Measurements from ENCODE around the gene MAST4. TPM values are rescaled to one million over a fixed set of nuclear protein-coding genes. Genes with fewer than 3 reads are reported as not detected.

Gene MAST4
- total RNA-seq, 2 donors from 2014 or later, result 36.8 to 45.7 TPM

- Histone ChIP-seq H3K27ac (no peak overlapping the region), H3K4me3 (no peak overlapping the region), H3K27me3 (replicated peaks; ENCODE audit: insufficient read depth) (no peaks in the 10 kb centered on the region), H3K9me3 (no peaks in the 10 kb centered on the region), H3K36me3 (no peaks in the 10 kb centered on the region), H3K4me1 (replicated peaks) (no peaks in the 10 kb centered on the region)
- DNase-seq (ENCODE audit: low spot score), result no peak
- no peak for TF ChIP-seq CTCF (IDR thresholded peaks at IDR 0.05)
- TF ChIP-seq POLR2A (IDR thresholded peaks at IDR 0.05), result no peak
- no peak for TF ChIP-seq POLR2AphosphoS5 (IDR thresholded peaks at IDR 0.05)
- intact Hi-C loops (cut with DNase I), result no loop called here
- WGBS, result 94% methylated on average over 4 of the region's 4 CpGs
These were observed 352.9 kb downstream of the MAST4 start for GRCh38 chr5:66949066-66949465.

- no peaks in the 10 kb centered on the region for H3K36me3 ChIP-seq
- DNase-seq (ENCODE audit: low spot score), result no peak
- H3K4me3 ChIP-seq, result no peak overlapping the region
- H3K27me3 ChIP-seq (replicated peaks; ENCODE audit: insufficient read depth), result no peaks in the 10 kb centered on the region
- H3K27ac ChIP-seq, result no peak overlapping the region
- H3K9me3 ChIP-seq, result no peaks in the 10 kb centered on the region
- intact Hi-C loops (cut with DNase I), result no loop called here
- H3K4me1 ChIP-seq (replicated peaks), result no peaks in the 10 kb centered on the region
- TF ChIP-seq POLR2AphosphoS5 (IDR thresholded peaks at IDR 0.05) (no peak), POLR2A (IDR thresholded peaks at IDR 0.05) (no peak)
- WGBS, result 96% methylated on average over 1 of the region's 1 CpG
These were observed 356.0 kb downstream of the MAST4 start for GRCh38 chr5:66952153-66952552.

GRCh38 chr5:66956439-66956838 is 360.2 kb downstream of the MAST4 start:
- Histone ChIP-seq H3K4me1 (replicated peaks) (peaks cover 5% of the 10 kb centered on the region), H3K27me3 (replicated peaks; ENCODE audit: insufficient read depth) (no peaks in the 10 kb centered on the region), H3K36me3 (no peaks in the 10 kb centered on the region), H3K4me3 (no peak overlapping the region), H3K27ac (no peak overlapping the region), H3K9me3 (no peaks in the 10 kb centered on the region)
- intact Hi-C loops (cut with DNase I), result no loop called here
- DNase-seq (ENCODE audit: low spot score), result no peak
- TF ChIP-seq POLR2A (IDR thresholded peaks at IDR 0.05) (no peak), CTCF (IDR thresholded peaks at IDR 0.05) (no peak), POLR2AphosphoS5 (IDR thresholded peaks at IDR 0.05) (no peak)
- WGBS, result 94% methylated on average over 4 of the region's 4 CpGs

- Histone ChIP-seq H3K4me1 (replicated peaks) (peaks cover 5% of the 10 kb centered on the region), H3K27me3 (replicated peaks; ENCODE audit: insufficient read depth) (no peaks in the 10 kb centered on the region), H3K36me3 (no peaks in the 10 kb centered on the region), H3K4me3 (peak overlapping the region; percentile 20 to 26), H3K9me3 (no peaks in the 10 kb centered on the region), H3K27ac (peak overlapping the region; percentile 25 to 34)
- no peak for DNase-seq (ENCODE audit: low spot score)
- intact Hi-C loops (cut with DNase I), result no loop called here
- TF ChIP-seq CTCF (IDR thresholded peaks at IDR 0.05) (no peak), POLR2A (IDR thresholded peaks at IDR 0.05) (no peak), POLR2AphosphoS5 (IDR thresholded peaks at IDR 0.05) (no peak)
- WGBS, result 10% methylated on average over 10 of the region's 10 CpGs
These were observed 362.2 kb downstream of the MAST4 start for GRCh38 chr5:66958201-66958979.

- no peak for TF ChIP-seq POLR2AphosphoS5 (IDR thresholded peaks at IDR 0.05)
- no peak for TF ChIP-seq CTCF (IDR thresholded peaks at IDR 0.05)
- no peak for TF ChIP-seq POLR2A (IDR thresholded peaks at IDR 0.05)
- intact Hi-C loops (cut with DNase I), result no loop called here
- H3K9me3 ChIP-seq, result no peaks in the 10 kb centered on the region
- H3K27me3 ChIP-seq (replicated peaks; ENCODE audit: insufficient read depth), result no peaks in the 10 kb centered on the region
- H3K4me1 ChIP-seq (replicated peaks), result peaks cover 5% of the 10 kb centered on the region
- DNase-seq (ENCODE audit: low spot score), result no peak
- H3K27ac ChIP-seq, result peak overlapping the region; percentile 25 to 34
- H3K4me3 ChIP-seq, result peak overlapping the region; percentile 20 to 26
- H3K36me3 ChIP-seq, result no peaks in the 10 kb centered on the region
- 19% methylated on average over 11 of the region's 11 CpGs for WGBS
These were observed 362.9 kb downstream of the MAST4 start for GRCh38 chr5:66958980-66959641.
